ENCODE data around the gene NEK11.
"Not testable (repeated sequence)": the region's sequence is repeated elsewhere in the genome, so short reads cannot be mapped to it uniquely, and the experiment has no call there.

- TF ChIP-seq CTCF (IDR thresholded peaks at IDR 0.05) = not testable (repeated sequence)
- TF ChIP-seq POLR2A (IDR thresholded peaks at IDR 0.05) = peak in 1 of 2 donors; percentile 2
Observed at GRCh38 chr3:131361066-131361463, 334.4 kb downstream of the NEK11 start.

Data from Peyer's patch (tissue), 4 donors.